HepG2 (cell line): Measurements from ENCODE around the gene CNOT6. TPM values are rescaled to one million over a fixed set of nuclear protein-coding genes. Genes with fewer than 3 reads are reported as not detected.

ENCODE experiments used
- ATAC-seq: fragments of 200-7000 bp; cut with Tn5 transposase; 3 replicates; pipeline ENCODE4 v1.9.1; 2020; ENCODE audit warnings: mild to moderate bottlenecking, moderate library complexity
- BruUV-seq: library from RNA; stranded (reverse); fragments of 400-500 nt; replicated peaks from 2 replicates; lab custom pipeline; 2021; lab: Mats Ljungman, UMichigan
- CTCF ChIA-PET: fragments of 300-600 bp; formaldehyde crosslinking; extraction: SDS; loops from one replicate; lab custom pipeline; 2021; ENCODE audit warnings: low total read pairs, inconsistent platforms, low intra/inter-chr PET ratio; lab: Yijun Ruan, JAX
- POLR2A ChIA-PET: fragments of 350-600 bp; sonication (Branson Sonifier 250); formaldehyde crosslinking; loops from one replicate; lab custom pipeline; 2020; ENCODE audit warnings: antibody characterized with exemption, inconsistent platforms; lab: Yijun Ruan, JAX
- DNase-seq: peaks from one replicate; pipeline ENCODE4 v3.0.0-alpha.2; 2015; ENCODE audit warnings: low spot score
- FAIRE-seq: peaks from 3 replicates; lab custom pipeline; 2011; peaks lifted over from hg19 to GRCh38; lab: Jason Lieb, UNC
- H2AFZ ChIP-seq: one replicate; pipeline ENCODE4 v1.6.1; 2011; ENCODE audit warnings: low read length, inconsistent platforms
- H3K27ac ChIP-seq: fragments of 300-600 bp; 3 replicates; pipeline ENCODE4 v1.8.0; 2011; ENCODE audit warnings: mixed run types, mild to moderate bottlenecking, mixed read lengths, low read length, inconsistent platforms; ENCODE audit not compliant: insufficient read depth; ENCODE audit errors: extremely low read length
- H3K27me3 ChIP-seq, 2 experiments: fragments of 200-600 bp in 1 of 2; 2 replicates in 1 of 2; 3 replicates in 1 of 2; pipeline versions ENCODE4 v1.6.0 to v1.8.0; 2011; ENCODE audit warnings: low read length in 2 of 2, mild to moderate bottlenecking in 2 of 2, moderate library complexity in 2 of 2, inconsistent platforms in 1 of 2; ENCODE audit not compliant: insufficient read depth in 2 of 2, control insufficient read depth in 1 of 2
- H3K36me3 ChIP-seq, 2 experiments: fragments of 200-600 bp in 1 of 2; replicated peaks in 1 of 2; 2 replicates in 1 of 2; 3 replicates in 1 of 2; pipeline versions ENCODE4 v1.5.1 to v1.8.0; 2011; ENCODE audit warnings: low read length in 2 of 2, inconsistent platforms in 1 of 2; ENCODE audit not compliant: insufficient read depth in 2 of 2, control insufficient read depth in 1 of 2
- H3K4me1 ChIP-seq: 2 replicates; pipeline ENCODE4 v1.5.1; 2012; ENCODE audit warnings: low read length, inconsistent platforms; ENCODE audit not compliant: insufficient read depth
- H3K4me2 ChIP-seq: 2 replicates; pipeline ENCODE4 v1.6.0; 2011; ENCODE audit warnings: low read depth, low read length, inconsistent platforms
- H3K4me3 ChIP-seq, 3 experiments: fragments of 200-600 bp in 1 of 3; sonication (generic), shearing (Covaris generic) in 1 of 3; replicated peaks in 1 of 3; 2 replicates each; pipeline ENCODE4 v1.5.1; 2011 to 2016; ENCODE audit warnings: low read length in 3 of 3, inconsistent platforms in 2 of 3, low read depth in 2 of 3, mild to moderate bottlenecking in 2 of 3, control low read depth in 1 of 3, mixed read lengths in 1 of 3; ENCODE audit not compliant: insufficient read depth in 1 of 3
- H3K79me2 ChIP-seq: one replicate; pipeline ENCODE4 v1.6.1; 2011; ENCODE audit warnings: low read length, inconsistent platforms; ENCODE audit not compliant: insufficient read depth
- H3K9ac ChIP-seq: 2 replicates; pipeline ENCODE4 v1.6.0; 2011; ENCODE audit warnings: mild to moderate bottlenecking, low read depth, low read length, inconsistent platforms; ENCODE audit not compliant: insufficient read depth
- H3K9me3 ChIP-seq: 2 replicates; pipeline ENCODE4 v1.5.1; 2012; ENCODE audit warnings: mild to moderate bottlenecking, low read length
- H4K20me1 ChIP-seq: 2 replicates; pipeline ENCODE4 v1.6.0; 2011; ENCODE audit warnings: inconsistent platforms, mild to moderate bottlenecking, low read length, moderate library complexity; ENCODE audit not compliant: insufficient read depth
- MNT ChIP-seq: fragments of 450-650 bp; IDR thresholded peaks from 2 replicates; pipeline ENCODE4 v1.6.1; 2016
- ZHX2 ChIP-seq, 2 experiments: sonication (generic) in 1 of 2; formaldehyde crosslinking in 1 of 2; IDR thresholded peaks; 2 replicates each; pipeline versions ENCODE4 v1.6.1 to v1.9.0; 2014 to 2022; ENCODE audit warnings: antibody characterized with exemption in 1 of 2, borderline replicate concordance in 1 of 2, inconsistent platforms in 1 of 2, low read depth in 1 of 2, missing genetic modification reagents in 1 of 2
- ZNF160 ChIP-seq: sonication (generic); formaldehyde crosslinking; IDR thresholded peaks from 2 replicates; pipeline ENCODE4 v1.8.0; 2022; ENCODE audit warnings: mild to moderate bottlenecking, inconsistent platforms, missing genetic modification reagents
- WGBS: methylation state at CpG from one replicate; pipeline ENCODE4 v1.1.6; 2017; ENCODE audit warnings: low lambda C conversion rate; 5-methylcytosine and 5-hydroxymethylcytosine counted together
- in situ Hi-C: cut with HindIII; loops from 2 replicates; pipeline ENCODE4 v1.10.0; 2017; ENCODE audit warnings: low pct_unique_long_range_greater_than_20kb; ENCODE audit not compliant: extremely low pct_ligation_motif_present
- intact Hi-C: fragments of 100-400 bp; cut with micrococcal nuclease; formaldehyde crosslinking; loops from one replicate; pipeline ENCODE4 v1.10.0; 2022; ENCODE audit not compliant: unreplicated experiment
- polyA plus RNA-seq, 8 experiments: library from polyadenylated mRNA; depleted of rRNA in 3 of 8; stranded (reverse) in 7 of 8; unstranded in 1 of 8; fragments of >200 nt; fragmentation: Illumina TruSeq in 4 of 8; extraction: Trizol in 4 of 8; gene quantifications; 2 replicates each; pipeline versions ENCODE4 v1.2.1 to v1.2.3, GENCODE V29; 2011 to 2016; ENCODE audit warnings: low read depth in 4 of 8, missing spikeins in 1 of 8, mixed read lengths in 1 of 8; ENCODE audit not compliant: insufficient read depth in 1 of 8
- total RNA-seq, 5 experiments: library from RNA; depleted of rRNA; stranded (reverse); fragments of >200 nt; fragmentation: Illumina TruSeq; extraction: Trizol; gene quantifications; 2 replicates each; pipeline ENCODE4 v1.2.3, GENCODE V29; 2016; ENCODE audit warnings: low read depth in 1 of 5

CNOT6 gene
- total and polyA plus RNA-seq, 2 of the 13 experiments (the other 11 are each of a cell fraction or from before 2014, with no cell fraction given): 8.8 to 9.1 TPM

DNA sequence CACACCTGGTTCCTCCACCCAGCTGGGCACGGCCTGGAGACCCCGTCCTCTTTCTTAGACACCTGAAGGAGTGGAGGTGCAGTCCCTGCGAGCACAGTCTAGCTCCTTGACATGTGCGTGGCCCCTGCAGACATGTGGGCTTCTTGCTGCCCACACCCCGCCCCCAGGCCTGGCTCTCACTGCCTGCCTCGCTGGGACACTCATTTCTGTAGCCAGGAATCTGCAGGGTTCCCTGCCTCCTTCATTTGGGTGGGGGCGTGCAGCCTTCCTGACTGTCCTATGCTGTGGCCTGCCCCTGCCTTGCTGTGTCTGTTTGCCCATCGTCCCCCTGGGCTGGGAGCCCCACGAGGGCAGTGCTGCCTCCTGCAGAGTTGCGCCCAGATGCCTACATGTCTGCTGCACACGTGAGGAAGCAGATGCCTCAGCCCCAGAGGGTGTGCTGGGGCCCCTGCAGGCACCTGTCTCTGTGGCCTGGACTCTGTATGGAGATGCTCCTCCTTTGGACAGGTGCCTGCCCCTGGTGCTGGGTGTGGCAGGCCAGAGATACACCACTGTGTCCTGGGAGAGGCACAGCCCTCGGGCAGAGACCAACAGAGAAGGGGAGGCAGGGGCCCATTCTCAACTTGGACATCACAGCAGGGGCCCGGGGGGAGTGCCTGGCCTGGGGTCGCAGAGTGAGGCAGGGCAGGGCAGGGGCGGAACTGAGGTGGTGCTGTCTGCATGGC, 132.6 kb downstream of the CNOT6 start:
- no peaks in the 10 kb centered on the region for H3K4me1 ChIP-seq
- H3K27me3 ChIP-seq: peaks cover 14 to 75% of the 10 kb centered on the region in 2 experiments; a peak in 4 of 5 replicates
- in situ Hi-C loops: no loop called here
- WGBS: 2% methylated on average over 9 of the region's 15 CpGs
- H2AFZ ChIP-seq: no peak overlapping the region
- H3K9me3 ChIP-seq: no peaks in the 10 kb centered on the region
- no peak overlapping the region for H3K4me2 ChIP-seq
- no peaks in the 10 kb centered on the region for H4K20me1 ChIP-seq
- no peak overlapping the region for H3K27ac ChIP-seq
- no peak overlapping the region for H3K9ac ChIP-seq
- ChIA-PET CTCF (no interaction called here), POLR2A (no interaction called here)
- no peaks in the 10 kb centered on the region for H3K36me3 ChIP-seq
- FAIRE-seq (no peak), DNase-seq (no peak), ATAC-seq (no peak)
- no TSS peak for BruUV-seq
- intact Hi-C loops: no loop called here
- H3K4me3 ChIP-seq: no peak overlapping the region
- H3K79me2 ChIP-seq: no peaks in the 10 kb centered on the region
- TF ChIP-seq ZNF160 (no peak), ZHX2 (IDR thresholded peaks at IDR 0.05; ENCODE audit: low read depth) (no peak), ZHX2 (CRISPR knock-in tag; IDR thresholded peaks at IDR 0.05; ENCODE audit: borderline replicate concordance) (no peak), MNT (peak; percentile 98)
